HG03025 (cell line): ENCODE measurements around the gene ARFGEF3.

Experiments
- ATAC-seq: cut with Tn5 transposase; IDR thresholded peaks from one replicate; pipeline ENCODE4 v1.9.1; 2021; ENCODE audit warnings: mild to moderate bottlenecking, moderate library complexity; ENCODE audit not compliant: unreplicated experiment, low FRiP score

ARFGEF3 gene

DNA sequence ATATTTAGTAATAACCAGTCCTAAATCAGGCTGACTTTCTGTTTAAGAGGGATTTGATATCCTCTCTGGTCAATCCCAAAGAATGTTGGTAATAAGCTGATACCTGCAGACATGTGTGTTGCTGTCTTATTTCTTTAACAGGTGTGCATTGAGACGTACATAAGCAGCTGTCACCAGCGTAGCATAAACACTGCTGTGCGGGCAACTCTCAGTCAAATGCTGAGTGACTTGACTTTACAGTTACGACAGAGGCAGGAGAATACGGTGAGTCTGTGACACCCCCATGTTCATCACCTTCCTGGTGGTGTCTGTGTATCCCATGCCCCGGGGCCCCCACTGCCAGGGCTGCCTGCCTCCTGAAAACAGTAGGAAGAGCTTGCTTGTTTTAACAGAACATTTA lies 76.6 kb downstream of the ARFGEF3 start:
- no peak for ATAC-seq

DNA sequence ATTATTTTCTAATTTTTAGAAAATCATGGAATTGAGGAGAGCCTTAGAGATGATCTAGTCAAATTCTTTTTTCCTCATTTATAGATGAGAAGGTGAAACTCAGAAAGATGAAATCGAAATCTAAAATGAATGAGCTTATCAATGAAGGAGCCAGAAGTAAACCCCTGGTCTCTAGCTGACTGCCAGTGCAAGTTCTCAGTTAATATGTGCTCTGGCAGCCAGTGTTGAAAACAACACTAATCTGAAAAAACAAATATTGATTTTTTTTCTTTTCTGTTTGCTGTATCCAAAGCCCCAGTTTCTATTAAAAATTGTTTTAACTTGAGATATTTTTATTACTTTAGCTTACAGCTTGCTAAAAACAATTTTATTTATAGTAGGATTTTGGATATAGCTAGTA lies 78.0 kb downstream of the ARFGEF3 start:
- ATAC-seq: no peak

DNA sequence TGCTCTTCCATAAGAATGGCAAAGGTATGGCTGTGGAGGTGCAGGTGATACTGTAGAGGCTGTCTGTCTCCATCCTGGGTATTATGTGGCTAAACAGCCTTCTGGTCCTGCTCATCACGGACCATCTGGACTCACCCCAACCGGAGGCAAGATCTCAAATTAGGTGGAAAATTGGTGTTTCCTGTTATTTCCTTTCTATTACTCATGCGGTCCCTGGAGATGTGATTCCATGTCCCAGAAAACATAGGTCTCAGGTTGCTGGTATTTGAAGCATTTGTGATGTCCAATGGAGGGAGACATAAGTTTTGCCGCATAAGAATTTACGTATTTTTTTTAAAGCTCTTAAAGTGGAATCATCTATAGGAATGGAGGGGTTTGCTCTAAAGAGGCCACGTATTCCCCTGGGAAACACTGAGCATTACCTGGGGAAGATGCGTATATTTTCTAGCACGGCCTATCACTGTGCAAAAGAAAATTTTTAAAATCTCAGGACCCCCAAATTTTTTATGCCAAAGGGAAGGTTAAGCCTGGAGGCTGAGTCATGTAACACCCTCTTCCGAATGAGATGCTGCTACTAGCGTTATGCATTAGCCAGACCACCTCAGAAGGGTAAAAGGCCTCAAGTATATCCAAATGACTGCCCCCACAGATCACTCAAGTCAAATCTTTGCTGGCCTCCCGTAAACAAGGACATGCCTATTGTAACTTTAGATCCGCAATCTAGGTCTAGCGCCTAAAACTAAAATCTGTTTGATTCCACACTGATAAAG lies 78.9 kb downstream of the ARFGEF3 start:
- no peak for ATAC-seq

DNA sequence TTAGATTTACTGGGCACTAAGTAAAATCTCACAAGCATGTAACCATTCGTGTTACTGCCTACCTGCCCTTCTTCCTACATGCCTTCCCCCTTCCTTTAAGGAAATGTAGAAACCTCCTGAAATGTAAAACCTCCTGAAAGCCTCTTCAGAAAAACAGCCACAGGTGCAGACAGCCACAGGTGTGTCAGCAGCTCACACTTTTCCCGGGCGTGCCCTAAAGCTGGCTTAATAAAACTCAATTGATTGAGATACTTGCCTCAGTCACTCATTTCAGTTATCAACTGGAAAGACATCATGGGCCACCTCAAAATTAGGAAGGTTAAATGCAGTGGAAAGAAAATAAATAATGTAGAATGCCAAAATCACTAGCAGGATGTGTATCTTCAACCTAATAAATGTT lies 79.6 kb downstream of the ARFGEF3 start:
- no peak for ATAC-seq

DNA sequence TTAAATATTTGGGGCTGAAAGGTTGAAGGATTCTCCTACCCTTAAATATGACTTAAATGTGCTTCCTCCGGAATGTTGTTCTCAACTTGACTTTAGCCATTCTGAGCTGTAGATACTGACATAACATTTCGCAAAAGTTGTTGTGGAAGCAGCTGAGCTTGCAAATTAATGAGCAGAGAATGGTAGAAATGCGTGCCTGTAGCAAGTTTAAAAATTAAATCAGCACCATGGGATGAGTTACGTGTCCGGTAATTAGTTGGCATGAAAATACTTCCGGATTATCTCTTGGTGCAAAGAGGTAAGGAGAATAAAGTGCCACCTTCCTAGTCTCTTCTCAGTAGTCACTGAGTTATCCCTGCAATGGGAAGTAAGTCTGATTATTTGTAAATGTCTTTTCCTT lies 80.2 kb downstream of the ARFGEF3 start:
- ATAC-seq: no peak

DNA sequence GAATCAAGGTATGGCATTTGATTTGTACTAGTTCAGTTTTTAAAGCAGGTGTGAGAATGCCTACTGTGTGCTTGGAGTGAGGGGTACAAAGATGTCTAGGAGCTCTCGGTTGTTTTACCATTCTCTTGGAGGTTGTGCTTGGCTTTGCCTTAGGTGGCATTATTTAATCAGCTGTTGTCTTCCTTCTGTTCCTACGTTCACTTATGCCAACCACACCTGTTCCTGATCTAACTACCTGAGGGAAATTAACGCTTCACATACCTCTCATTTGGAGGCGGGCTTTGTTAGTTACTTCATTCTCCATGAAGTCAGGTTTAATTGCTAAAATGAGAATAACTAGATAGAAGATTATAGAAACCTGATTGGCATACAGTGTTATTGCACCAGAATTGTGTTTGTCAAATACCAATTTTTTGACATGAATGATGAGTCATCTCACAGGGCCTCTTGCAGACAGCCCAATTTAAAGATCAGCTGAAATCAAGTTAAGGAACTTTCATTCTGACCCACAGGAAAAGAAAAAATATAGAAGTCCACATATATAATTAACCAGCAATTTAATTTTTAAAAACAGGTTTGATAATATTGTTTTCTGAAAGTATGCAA lies 81.4 kb downstream of the ARFGEF3 start:
- ATAC-seq: no peak

DNA sequence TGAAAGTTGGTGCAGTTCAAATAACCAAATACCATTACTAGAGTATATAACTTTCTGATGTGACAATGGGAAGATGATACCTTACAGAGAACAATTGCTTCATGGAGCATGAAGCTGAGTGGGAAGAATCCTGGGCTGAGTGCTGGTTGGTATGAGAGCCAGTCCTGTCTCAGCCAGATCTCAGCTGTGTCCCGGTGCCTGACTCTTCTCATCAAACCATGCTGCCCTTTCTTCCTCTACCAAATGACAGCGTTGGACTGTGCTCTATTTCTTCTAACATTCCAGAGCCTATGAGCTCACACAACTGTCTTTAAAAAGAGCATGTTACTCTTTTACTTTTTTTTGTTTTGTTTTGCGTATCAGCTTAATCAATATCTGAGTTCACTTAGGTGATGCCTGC lies 84.0 kb downstream of the ARFGEF3 start:
- no peak for ATAC-seq

DNA sequence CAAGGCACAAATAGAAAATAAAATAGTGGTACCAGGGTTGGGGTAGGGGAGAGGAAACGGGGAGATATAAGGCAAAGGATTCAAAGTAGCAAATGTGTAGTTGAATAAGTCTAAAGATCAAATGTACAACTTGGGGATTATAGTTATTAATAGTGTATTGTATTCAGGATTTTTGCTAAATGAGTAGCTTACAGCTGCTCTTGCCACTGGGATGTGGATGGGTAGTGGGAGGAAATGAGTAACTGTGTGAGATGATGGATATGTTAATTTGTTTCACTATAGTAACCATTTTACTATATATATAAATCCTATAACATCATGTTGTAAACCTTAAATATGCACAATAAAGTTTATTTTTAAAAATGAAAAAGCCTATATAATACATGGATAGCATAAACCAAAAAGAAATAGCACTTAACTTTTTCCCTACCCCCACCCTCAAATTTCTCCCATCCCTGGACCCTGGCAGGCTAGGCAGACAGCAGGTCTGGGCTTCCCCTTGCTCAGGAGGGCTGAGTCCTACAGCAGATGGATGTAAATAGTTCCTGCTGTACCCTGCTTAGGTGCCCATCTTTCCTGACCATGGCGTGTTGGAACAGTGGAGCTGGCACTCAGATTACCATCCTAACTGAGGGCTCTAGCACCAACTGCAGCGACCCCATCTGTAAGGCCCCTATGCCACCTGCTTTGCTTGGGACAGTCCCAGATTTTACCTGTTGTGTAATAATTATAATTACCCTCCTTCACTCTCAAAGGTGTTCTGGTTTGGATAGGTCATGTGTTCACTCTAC lies 85.1 kb downstream of the ARFGEF3 start:
- no peak for ATAC-seq

DNA sequence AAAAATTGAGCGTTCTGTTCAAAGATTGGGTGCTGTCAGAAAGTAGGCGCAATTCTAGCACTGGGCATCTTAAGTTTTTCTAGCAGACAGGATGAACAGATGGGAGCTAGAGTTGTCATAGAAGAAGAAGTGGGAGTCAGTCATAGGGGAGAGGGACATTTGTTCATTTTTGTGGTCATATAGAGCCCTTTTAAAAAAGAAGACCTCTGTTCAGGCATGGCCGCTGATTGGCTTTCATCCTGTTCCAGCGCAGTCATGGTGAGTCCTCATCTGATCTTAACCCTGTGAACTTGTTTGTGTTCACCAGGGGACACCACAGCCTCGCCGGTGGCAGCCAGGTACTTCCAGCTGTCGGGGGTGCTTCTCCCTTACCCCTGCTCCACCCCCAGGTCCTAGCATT lies 86.3 kb downstream of the ARFGEF3 start:
- no peak for ATAC-seq

DNA sequence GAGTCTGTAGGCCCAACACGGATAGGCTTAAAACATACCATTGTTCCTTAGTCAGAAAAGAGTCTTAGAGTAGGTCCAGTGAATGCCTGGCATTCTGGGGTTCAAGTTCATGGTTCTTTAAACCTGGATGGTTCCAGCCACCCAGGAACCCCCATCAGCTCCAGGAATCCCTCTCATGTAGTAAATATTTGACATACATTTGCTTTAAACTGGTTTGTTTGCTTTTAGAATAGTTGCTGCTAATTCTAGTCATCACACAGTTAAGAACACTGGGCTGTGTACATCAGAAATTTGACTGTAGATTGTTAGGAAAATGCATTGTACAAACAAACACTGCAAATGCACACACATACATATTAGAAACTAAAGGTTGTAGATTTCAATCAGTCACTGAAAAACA lies 87.1 kb downstream of the ARFGEF3 start:
- no peak for ATAC-seq

DNA sequence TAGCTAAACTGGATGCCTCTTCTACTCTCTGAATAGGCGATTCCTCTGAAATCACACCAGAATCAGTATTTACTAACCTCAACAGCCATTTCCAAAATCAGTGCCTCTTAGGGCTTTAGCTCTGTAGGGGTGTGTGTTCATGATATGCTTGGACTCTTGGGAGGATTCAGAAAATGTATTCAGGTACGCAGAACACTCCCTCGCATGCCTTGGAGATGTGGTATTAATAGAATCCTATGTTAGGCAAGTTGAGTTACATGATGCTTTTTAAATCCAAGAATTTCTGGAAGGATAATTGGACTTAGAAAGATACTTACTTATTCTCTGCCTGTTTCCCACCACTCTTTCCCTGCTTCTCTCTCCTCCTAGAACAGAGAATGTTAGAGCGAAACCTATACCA lies 88.3 kb downstream of the ARFGEF3 start:
- ATAC-seq: no peak

DNA sequence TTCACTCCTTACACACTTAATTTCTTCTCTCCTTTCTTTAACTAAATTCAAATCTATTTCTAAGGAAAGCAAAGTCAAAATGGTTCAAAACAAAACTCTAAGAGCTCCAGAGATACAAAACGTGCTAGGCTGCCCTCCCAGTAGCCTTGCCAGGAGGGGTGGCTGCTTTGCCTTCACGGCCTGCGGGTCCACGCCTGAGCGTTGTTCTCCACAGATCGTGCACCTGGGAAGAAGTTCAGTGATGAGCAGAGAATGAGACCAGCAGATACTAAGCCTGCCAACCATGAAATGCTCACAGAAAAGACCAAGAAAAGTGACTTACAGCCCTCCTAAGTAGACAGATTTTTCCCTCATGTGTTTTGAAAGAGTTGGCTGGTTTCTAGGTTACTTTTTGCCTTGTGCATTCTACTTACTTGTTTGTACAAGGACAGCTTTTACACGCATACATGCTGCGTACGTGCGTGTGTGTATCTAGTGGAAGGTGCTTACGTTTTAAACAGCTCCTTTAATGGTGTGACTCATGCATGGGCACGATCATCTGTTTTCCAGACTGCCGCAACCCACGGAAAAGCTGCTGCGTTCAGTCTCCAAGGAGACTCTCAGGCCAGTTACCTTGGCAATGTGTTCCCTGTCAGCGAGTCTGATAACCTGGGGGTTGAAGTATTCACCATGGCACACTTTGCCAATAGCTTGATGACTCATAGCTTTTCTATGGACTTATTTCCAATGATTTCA lies 88.9 kb downstream of the ARFGEF3 start:
- no peak for ATAC-seq

DNA sequence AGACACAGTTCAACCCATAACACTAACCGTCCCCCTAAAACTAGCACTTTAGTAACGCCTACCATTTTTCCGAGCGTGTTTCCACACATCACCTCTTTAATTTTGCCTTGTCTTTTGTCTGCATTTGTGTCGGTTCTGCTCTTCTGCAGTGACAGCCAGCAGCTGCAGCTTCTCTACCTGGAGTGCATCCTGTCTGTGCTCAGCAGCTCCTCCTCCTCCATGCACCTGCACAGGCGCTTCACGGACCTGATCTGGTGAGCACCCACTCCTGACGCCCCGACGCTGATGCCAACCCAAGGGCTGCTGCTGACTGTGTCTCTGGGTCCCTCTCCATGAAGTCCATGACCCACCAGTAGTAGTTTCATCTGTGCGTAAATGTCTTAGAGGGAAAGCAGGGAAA lies 92.0 kb downstream of the ARFGEF3 start:
- ATAC-seq: no peak

DNA sequence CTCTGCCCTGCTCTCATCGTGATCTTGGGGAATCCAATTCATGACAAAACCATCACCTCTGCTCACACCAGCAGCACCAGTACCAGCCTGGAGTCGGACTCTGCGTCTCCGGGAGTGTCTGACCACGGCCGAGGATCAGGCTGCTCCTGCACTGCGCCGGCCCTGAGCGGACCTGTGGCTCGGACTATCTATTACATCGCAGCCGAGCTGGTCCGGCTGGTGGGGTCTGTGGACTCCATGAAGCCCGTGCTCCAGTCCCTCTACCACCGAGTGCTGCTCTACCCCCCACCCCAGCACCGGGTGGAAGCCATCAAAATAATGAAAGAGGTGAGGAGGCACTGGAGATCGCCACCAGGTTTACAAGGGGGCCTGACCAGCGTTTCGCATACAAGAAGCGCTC lies 93.7 kb downstream of the ARFGEF3 start:
- no peak for ATAC-seq

DNA sequence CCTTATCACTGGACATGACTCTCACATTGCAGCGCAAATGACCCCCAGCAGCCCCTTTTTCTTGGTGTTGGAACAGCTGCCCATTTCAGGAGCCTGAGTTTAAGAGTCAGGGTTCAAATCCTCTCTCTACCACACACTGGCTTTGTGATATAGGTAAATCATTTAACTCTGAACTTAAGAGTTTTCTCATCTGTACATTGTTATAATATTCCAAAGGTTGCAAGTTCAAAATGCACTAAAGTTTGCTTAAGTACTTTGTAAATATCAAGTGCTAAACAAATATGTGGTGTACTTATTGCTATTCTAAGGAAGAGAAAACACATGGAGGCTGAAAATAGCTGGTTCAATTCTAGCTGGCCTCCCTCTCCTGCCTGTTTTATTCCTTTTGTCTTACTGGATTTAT lies 95.9 kb downstream of the ARFGEF3 start:
- ATAC-seq: no peak

DNA sequence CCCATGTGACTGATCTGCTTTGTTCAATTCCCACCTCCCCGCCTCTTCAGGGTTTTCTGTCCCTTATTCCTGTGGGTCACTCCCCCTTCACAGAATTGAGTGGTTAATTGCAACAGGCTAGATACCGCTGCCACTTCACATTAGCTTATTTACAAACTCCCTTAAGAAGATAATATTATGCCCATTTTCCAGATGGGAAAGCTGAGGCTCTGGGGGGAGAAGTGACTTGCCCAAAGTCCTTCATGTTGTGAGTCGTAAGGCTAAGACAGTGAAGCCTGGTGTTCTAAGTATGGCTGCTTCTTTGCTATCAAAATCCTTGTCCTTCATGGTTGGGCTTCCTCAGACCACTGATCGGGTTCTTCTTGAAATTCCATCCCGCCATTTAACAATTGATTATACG lies 96.5 kb downstream of the ARFGEF3 start:
- no peak for ATAC-seq

DNA sequence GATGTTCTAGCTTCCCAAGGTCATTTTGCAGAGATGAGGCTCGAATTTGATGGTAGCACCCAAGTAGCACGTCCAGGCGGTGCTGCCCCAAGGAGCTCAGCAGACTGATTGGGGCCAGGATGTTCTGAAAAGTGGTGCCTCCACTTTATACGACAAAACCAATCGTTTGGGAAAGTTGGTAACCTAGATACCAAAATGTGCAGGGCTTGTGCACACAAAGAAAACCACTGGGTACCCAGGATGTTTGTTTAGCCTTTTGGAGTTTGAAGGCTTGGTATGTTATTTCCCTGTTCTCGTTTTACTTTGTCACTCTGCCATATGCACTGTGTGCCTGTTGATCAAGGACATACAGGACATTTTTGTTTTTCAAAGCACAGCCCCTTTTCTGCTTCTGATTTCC lies 97.3 kb downstream of the ARFGEF3 start:
- no peak for ATAC-seq

DNA sequence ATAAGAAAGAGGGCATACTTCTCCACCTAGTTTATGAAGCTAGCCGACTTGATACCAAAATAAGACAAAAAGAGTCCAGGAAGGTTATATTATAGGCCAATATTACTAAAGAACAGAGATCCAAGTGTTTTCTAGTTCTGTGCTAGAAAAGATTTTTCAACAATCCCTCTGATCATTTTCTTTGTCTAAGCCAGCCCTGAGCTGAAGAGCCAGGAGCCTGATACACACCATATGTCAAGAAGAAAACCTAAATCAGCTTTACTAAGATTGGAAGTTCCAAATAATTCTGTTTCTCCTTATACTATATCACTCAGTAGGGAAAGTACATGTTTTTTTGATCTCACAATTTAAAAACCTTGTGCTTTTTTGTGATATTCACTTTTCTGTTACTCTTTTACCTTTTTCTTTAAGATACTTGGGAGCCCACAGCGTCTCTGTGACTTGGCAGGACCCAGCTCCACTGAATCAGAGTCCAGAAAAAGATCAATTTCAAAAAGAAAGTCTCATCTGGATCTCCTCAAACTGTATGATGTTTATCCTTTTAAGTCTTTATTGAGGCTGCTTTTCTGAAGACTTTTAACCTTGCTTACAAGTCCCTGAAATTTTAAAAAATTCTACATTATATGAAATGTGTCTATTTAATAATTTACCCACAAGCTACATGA lies 99.5 kb downstream of the ARFGEF3 start:
- ATAC-seq: no peak

DNA sequence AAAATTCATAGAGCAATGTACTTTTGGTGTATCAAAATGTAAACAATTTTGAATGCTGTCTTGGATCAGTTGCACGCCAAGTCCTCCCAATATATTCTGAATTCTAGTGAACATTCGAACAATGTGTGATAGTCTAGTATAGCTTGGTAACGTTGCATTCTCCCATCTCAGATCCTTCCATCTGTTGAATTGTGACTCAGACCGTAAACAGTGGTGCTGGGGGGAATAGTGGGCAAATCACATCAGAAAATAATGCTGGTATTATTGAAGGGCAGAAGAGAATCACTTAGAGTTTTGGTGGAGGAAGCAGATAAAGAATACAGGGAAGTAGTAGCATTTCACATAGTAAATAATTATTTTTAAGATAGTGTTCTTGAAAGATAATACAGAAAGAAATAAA lies 102.2 kb downstream of the ARFGEF3 start:
- no peak for ATAC-seq

DNA sequence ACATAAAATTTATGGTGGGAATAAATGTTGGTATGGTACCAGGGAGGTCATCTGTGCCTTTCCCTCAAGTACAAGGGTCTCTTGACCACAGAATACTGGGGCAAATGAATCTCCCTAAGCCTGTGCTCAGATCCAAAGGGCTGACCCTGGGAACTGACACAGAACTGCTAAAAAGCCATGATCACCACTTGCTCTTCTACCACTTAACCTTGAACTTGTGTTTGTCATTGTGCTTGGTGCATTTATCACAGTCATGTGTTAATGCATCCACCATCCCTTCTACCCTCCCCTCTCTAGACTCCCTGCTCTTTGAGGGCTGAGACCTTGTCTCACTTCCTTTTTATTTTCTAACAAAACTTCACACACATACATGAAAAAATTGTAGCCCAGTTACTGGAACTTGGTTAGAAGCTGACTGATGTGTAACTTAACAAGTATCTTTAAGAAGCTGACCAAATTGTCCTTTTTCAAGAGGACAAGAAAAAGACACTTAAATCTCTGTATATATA lies 102.7 kb downstream of the ARFGEF3 start:
- no peak for ATAC-seq
